ENCODE measurements around the gene ZNF493. TPM values are rescaled to one million over a fixed set of nuclear protein-coding genes. Genes with fewer than 3 reads are reported as not detected.
A peak's percentile ranks its signal among the peaks of the same experiment; 100 is the strongest.

The ZNF493 gene
- 10 to 100 TPM; 25.9 to 29.5 TPM for total RNA-seq
- 14.9 TPM for polyA plus RNA-seq (2013, experiment 1 of 2)
- 13.2 TPM for polyA plus RNA-seq (2013, experiment 2 of 2)
- long read RNA-seq, experiment 1, result 0 reads
- long read RNA-seq, experiment 2, full-length matches to known transcripts, result 4 of 6 reads
- long read RNA-seq, experiment 2, partial matches to known transcripts, result 1 of 6 reads
- long read RNA-seq, experiment 2, other reads (novel, unspliced or antisense), result 1 of 6 reads
- long read RNA-seq, experiment 3, full-length matches to known transcripts, result 15 of 24 reads
- long read RNA-seq, experiment 3, partial matches to known transcripts, result 0 of 24 reads
- long read RNA-seq, experiment 3, other reads (novel, unspliced or antisense), result 9 of 24 reads
- long read RNA-seq, experiment 4, transcript ZNF493-208 (1 exons, 1,769 nt), result major isoform, 5 of 8 reads
- long read RNA-seq, experiment 4, partial matches to known transcripts, result 0 of 8 reads
- long read RNA-seq, experiment 4, other reads (novel, unspliced or antisense), result 3 of 8 reads

DNA sequence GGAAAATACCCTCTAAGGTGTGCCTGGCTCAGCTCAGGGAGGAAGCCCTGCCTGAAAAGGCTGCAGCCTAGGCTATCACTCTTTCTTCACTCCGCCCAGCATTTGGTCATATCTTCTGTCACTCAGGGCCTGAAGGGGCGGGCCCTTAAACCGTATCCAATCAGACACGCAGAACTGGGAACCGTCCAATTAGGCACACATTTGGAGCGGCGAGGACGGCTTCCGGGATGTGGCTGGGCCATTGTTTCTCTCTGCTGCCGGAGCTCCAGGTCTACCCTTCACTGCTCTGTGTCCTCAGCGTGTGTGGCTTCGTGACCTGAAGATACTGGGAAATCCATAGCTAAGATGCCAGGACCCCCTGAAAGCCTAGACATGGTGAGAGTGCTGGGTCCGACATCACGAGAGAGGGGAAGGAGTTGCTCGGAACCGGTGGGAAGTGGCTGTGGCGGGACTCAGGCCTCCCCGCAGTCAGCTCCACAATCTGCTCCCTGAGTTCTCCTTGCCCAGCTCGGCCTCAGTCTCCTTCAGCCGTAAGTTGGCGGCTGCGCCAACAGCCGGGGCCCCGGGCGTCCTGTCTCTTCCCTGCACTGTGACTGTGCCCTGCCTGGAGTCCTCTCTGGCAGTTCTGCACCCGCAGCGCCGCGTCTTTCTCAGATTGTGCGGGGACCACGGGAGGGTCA is at the start of gene ZNF493:
ZNF493 (plus strand) TSS at position 241 of the 680 bp plus-strand sequence; CDS start at position 346, 105 bp downstream.
- peak; percentile 98 for DNase-seq
- H3K4me3 ChIP-seq (ENCODE audit: low read length), result peak within 1 kb of the TSS; percentile 90
- WGBS, 2 experiments (ENCODE audit: insufficient coverage in 1 of 2, insufficient read length in 1 of 2), result 1 to 2% methylated on average over 15 to 31 of the region's 31 CpGs
- TF ChIP-seq, protein P1, sequence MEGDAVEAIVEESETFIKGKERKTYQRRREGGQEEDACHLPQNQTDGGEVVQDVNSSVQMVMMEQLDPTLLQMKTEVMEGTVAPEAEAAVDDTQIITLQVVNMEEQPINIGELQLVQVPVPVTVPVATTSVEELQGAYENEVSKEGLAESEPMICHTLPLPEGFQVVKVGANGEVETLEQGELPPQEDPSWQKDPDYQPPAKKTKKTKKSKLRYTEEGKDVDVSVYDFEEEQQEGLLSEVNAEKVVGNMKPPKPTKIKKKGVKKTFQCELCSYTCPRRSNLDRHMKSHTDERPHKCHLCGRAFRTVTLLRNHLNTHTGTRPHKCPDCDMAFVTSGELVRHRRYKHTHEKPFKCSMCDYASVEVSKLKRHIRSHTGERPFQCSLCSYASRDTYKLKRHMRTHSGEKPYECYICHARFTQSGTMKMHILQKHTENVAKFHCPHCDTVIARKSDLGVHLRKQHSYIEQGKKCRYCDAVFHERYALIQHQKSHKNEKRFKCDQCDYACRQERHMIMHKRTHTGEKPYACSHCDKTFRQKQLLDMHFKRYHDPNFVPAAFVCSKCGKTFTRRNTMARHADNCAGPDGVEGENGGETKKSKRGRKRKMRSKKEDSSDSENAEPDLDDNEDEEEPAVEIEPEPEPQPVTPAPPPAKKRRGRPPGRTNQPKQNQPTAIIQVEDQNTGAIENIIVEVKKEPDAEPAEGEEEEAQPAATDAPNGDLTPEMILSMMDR (conservative IDR thresholded peaks at IDR 0.05), result no peak
- peak within 1 kb of the TSS; percentile 99 for H3K27ac Mint-ChIP-seq
- H3K4me1 Mint-ChIP-seq, result peaks cover 2% of the 10 kb centered on the region
- H3K27ac ChIP-seq (ENCODE audit: low read depth, low read length), result peak within 1 kb of the TSS; percentile 91
- peak within 1 kb of the TSS; percentile 82 for H3K9ac ChIP-seq (ENCODE audit: extremely low read depth, low read length, poor library complexity, severe bottlenecking)
- H3K4me1 ChIP-seq (ENCODE audit: control insufficient read depth, insufficient read depth, low read length), result peaks cover 4% of the 10 kb centered on the region
- H3K36me3 Mint-ChIP-seq (ENCODE audit: low read depth), result peaks cover 24% of the 10 kb centered on the region
- H3K9me3 ChIP-seq (ENCODE audit: control insufficient read depth, low read length), result peaks cover 22% of the 10 kb centered on the region
- H3K27me3 ChIP-seq (ENCODE audit: control insufficient read depth, insufficient read depth, low read length, poor library complexity, severe bottlenecking), result no peaks in the 10 kb centered on the region
- peaks cover 30% of the 10 kb centered on the region for H3K36me3 ChIP-seq (ENCODE audit: control insufficient read depth, insufficient read depth, low read length)
- peaks cover 12% of the 10 kb centered on the region for H3K9me3 Mint-ChIP-seq
- H3K27me3 Mint-ChIP-seq (ENCODE audit: insufficient read depth), result no peaks in the 10 kb centered on the region
- peak within 1 kb of the TSS; percentile 99 for H3K4me3 Mint-ChIP-seq

DNA sequence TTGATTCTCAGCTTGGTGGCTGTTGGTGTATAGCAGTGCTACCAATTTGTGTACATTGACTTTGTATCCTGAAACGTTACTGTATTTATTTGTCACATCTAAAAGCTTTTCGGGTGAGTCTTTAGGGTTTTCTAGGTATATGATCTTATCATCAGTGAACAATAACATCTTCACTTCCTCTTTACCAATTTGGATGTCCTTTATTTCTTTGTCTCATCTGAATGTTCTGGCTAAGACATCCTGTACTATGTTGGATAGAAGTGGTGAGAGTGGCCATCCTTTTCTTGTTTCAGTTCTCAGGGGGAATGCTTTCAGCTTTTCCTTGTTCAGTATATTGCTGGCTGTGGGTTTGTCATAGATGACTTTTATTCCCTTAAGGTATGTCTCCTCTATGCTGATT is 44.1 kb upstream of the ZNF493 start:
- Histone ChIP-seq H3K27ac (ENCODE audit: low read depth, low read length) (no peak overlapping the region), H3K9me3 (ENCODE audit: control insufficient read depth, low read length) (peaks cover 12% of the 10 kb centered on the region), H3K9ac (ENCODE audit: extremely low read depth, low read length, poor library complexity, severe bottlenecking) (no peak overlapping the region), H3K4me3 (ENCODE audit: low read length) (no peak overlapping the region), H3K36me3 (ENCODE audit: control insufficient read depth, insufficient read depth, low read length) (no peaks in the 10 kb centered on the region), H3K27me3 (ENCODE audit: control insufficient read depth, insufficient read depth, low read length, poor library complexity, severe bottlenecking) (no peaks in the 10 kb centered on the region), H3K4me1 (ENCODE audit: control insufficient read depth, insufficient read depth, low read length) (no peaks in the 10 kb centered on the region)
- Mint-ChIP-seq H3K27ac (no peak overlapping the region), H3K36me3 (ENCODE audit: low read depth) (no peaks in the 10 kb centered on the region), H3K4me1 (no peaks in the 10 kb centered on the region), H3K27me3 (ENCODE audit: insufficient read depth) (no peaks in the 10 kb centered on the region), H3K4me3 (no peak overlapping the region), H3K9me3 (peaks cover 26% of the 10 kb centered on the region)
- no peak for DNase-seq
- TF ChIP-seq, protein P1 (conservative IDR thresholded peaks at IDR 0.05), result no peak
- 88% methylated on average over 2 of the region's 2 CpGs; no CpG with 5 or more reads in 1 of the 2 experiments for WGBS, 2 experiments (ENCODE audit: insufficient coverage in 1 of 2, insufficient read length in 1 of 2)

DNA sequence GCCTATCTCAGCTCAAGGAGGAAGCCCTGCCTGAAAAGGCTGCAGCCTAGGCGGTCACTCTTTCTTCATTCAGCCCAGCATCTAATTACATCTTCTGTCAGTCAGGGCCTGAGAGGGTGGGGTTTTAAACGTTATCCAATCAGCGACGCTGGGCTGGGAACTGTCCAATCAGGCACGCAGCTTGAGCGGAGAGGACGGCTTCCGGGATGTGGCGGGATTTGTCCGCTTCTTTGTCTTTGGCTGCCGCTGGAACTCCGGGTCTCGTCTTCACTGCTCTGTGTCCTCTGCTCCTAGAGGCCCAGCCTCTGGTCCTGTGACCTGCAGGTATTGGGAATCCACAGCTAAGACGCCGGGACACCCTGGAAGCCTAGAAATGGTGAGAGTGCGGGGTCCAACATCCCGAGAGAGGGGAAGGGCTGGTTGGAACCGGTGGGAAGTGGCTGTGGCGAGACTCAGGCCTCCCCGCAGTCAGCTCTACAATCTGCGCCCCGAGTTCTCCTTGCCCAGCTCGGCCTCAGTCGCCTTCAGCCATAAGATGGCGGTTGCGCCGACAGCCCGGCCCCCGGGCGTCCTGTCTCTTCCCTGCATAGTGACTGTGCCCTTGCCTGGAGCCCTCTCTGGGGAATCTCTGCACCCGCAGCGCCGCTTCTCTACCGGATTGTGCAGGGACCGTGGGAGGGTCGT is 38.0 kb upstream of the ZNF493 start, which contains the start of gene ZNF738:
ZNF738 (plus strand) TSS at position 233 of the 684 bp plus-strand sequence; CDS start at position 374, 141 bp downstream.
- peak within 1 kb of the TSS; percentile 100 for H3K27ac Mint-ChIP-seq
- DNase-seq, result peak; percentile 98
- Histone ChIP-seq H3K27me3 (ENCODE audit: control insufficient read depth, insufficient read depth, low read length, poor library complexity, severe bottlenecking) (no peaks in the 10 kb centered on the region), H3K9me3 (ENCODE audit: control insufficient read depth, low read length) (peaks cover 34% of the 10 kb centered on the region), H3K4me3 (ENCODE audit: low read length) (peak within 1 kb of the TSS; percentile 95), H3K9ac (ENCODE audit: extremely low read depth, low read length, poor library complexity, severe bottlenecking) (peak within 1 kb of the TSS; percentile 98), H3K27ac (ENCODE audit: low read depth, low read length) (peak within 1 kb of the TSS; percentile 99), H3K36me3 (ENCODE audit: control insufficient read depth, insufficient read depth, low read length) (peaks cover 37% of the 10 kb centered on the region), H3K4me1 (ENCODE audit: control insufficient read depth, insufficient read depth, low read length) (no peaks in the 10 kb centered on the region)
- H3K4me3 Mint-ChIP-seq, result peak within 1 kb of the TSS; percentile 99
- peaks cover 5% of the 10 kb centered on the region for H3K4me1 Mint-ChIP-seq
- 0% methylated on average over 9 to 36 of the region's 36 CpGs for WGBS, 2 experiments (ENCODE audit: insufficient coverage in 1 of 2, insufficient read length in 1 of 2)
- H3K9me3 Mint-ChIP-seq, result peaks cover 10% of the 10 kb centered on the region
- peaks cover 34% of the 10 kb centered on the region for H3K36me3 Mint-ChIP-seq (ENCODE audit: low read depth)
- H3K27me3 Mint-ChIP-seq (ENCODE audit: insufficient read depth), result no peaks in the 10 kb centered on the region
- TF ChIP-seq, protein P1 (conservative IDR thresholded peaks at IDR 0.05), result no peak

Measured in endodermal cell (in vitro differentiated cells).